DMS 273 (cell line): Measurements from ENCODE around the gene IFT88.

ENCODE experiments used
- DNase-seq: peaks from one replicate; lab custom pipeline; 2025; ENCODE audit not compliant: unreplicated experiment; lab: John Stamatoyannopoulos, UW

IFT88 gene

DNA sequence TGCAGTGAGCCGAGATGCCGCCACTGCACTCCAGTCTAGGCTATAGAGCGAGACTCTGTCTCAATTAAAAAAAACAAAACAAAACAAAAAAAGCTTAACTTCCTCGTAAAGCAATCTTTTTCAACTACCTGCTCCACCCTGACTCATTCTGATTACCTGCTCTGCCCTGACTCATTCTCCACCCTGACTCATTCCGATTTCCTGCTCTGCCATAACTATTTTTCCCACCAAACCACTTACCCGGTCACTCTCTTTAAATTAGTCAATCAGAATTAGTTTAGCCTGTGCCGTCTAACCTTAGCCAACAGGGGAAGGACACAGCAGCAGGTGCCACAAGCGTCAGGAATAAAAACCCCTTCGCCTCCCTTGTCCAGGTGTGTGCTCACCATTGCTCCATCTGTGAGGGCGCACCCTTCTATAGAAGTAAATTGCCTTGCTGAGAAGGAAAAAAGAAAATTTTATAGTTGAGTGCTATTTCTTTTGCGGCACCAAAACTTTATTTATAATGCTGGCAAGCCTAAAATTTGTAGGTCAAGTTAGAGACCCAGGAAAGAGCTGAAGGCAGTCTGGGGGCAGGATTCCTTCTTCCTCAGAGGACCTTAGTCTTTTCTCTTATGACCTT, 1.7 kb upstream of the IFT88 start:
- no peak for DNase-seq

DNA sequence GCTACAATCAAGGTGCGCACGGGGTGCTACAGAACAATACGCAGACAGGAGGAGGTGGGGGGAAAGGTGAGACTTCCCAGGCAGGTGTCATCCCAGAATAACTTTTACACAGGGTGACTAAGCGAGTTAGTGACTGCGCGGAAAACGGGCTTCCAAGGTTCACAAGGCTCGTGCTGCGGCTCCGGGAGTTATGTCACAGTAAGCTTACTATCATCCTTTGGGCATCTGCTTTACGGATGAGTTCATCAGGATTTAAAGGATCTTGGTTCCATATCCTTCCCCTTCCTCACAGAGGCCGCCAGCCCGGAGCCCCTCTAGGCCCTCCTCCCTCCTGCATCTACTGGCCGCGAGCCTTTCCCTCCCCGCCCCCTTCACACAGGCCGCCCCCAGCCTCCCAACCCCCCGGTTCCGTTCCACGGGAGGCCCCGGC, 474 bp upstream of the IFT88 start:
- peak; percentile 85 for DNase-seq

DNA sequence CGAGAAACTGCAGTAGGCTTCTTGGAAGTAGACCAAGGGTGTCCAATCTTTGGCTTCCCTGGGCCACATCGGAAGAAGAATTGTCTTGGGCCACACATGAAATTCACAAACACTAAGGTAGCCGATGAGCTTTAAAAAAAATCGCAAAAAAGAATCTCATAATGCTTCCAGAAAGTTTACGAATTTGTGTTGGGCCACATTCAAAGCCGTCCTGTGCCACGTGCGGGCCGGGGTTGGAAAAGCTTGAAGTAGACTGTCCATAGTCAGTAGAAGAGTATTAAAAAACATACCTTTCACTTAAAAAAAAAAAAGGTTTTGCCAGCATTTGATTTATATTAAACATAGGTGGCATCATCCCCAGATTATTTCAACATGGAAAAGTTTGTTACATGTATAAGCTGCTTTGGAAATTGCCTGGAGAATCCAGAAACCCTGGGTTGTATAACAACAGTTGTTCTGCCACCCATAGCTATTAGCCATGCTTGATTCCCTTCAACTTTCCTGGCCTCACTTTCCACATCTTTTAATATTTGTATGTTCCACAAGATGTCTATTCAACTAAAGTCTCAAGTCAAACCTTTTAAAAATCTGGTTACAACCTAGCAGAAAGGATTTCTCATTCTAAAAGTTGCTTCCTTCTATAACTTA, 1.0 kb downstream of the IFT88 start:
- peak; percentile 27 for DNase-seq

- no peak for DNase-seq
Measured at GRCh38 chr13:20570517-20570916, 3.6 kb downstream of the IFT88 start.

DNA sequence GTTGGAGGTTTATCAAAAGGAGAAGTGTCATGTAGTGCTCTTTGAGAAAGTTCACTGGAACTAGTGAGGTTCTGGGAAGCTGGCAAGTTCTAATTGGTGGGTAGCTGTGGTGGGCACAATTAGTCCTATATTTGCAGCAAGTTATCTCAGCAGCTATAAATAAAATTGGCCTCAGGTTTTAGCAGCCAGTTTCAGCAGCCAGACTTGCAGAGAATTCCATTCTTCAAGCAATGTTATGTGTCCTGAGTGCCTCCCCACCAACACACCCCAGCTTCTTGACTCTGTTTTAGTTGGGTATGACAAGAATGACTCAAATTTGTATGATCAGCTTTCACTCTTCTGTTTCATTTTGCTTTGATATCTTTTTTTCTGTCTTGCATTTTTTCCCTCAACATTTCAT, 4.7 kb downstream of the IFT88 start:
- no peak for DNase-seq

GRCh38 chr13:20573186-20573585, 6.2 kb downstream of the IFT88 start:
- no peak for DNase-seq

DNA sequence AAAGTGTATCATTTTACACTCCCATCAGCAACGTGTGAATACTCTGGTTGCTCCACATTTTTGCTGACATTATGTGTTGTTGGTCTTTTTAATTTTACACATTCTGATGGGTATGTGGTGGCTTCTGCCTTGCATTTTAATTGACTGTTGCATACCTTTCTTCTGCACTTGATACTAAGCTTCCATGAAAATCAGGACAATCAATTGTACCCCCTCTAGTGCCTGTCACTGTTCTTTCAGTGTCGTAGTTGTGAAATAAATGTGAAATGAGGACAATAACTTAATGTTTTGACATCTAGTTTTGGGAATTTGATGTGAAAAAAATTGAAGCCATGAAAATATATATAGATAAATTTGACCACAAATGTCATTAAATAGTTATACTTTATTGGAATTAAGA, 6.7 kb downstream of the IFT88 start:
- DNase-seq = no peak

DNA sequence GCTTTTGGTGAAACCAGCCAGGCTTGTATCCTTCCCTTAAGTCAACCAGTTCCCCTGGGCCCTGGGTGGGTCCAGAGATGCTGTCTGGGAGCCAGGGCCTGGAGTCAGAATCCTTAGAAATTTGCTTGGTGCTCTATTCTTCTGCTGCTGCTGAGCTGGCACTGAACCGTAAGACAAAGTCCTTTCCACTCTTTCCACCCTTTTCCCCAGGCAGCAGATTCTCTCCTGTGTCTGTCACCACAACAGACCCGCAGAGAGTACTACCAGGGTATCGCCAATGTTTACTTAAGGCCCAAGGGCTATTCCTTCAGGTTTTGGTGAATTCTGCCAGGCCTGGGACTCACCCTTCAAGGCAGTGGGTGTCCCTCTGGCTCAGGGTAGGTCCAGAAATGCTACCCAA, 12.2 kb downstream of the IFT88 start:
- no peak for DNase-seq

DNA sequence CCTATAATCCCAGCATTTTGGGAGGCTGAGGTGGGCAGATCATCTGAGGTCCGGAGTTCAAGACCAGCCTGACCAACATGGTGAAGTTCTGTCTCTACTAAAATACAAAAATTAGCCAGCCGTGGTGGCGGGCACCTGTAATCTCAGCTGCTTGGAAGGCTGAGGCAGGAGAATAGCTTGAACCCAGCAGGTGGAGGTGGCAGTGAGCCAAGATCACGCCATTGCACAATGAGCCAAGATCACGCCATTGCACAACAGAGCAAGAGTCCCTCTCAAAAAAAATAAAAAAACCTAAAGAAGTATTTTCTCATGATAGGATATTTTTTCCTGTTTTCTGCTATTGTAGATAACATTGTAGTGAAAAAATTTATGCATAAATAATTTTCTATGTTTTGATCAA, 13.3 kb downstream of the IFT88 start:
- DNase-seq = no peak

DNA sequence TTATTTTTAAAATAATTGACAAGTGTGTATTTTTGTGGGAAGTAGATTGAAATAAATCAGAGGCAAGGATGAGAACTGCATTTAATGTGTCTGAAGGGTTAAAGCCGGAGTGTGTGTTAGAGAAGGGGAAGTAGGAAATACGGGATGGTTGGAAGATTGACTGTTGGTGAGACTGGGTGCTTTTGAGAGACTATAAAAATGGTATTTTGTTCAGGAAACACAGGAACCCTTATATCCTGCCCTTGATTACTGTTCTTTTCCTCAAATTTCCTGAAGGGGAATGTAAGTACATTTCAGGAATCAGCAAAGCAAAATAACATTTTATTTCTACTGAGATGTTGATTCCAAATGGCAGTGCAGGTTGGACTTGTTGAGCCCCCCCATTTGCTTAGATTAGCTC, 15.1 kb downstream of the IFT88 start:
- DNase-seq = no peak

- no peak for DNase-seq
Measured at GRCh38 chr13:20583803-20584293, 16.9 kb downstream of the IFT88 start.

DNA sequence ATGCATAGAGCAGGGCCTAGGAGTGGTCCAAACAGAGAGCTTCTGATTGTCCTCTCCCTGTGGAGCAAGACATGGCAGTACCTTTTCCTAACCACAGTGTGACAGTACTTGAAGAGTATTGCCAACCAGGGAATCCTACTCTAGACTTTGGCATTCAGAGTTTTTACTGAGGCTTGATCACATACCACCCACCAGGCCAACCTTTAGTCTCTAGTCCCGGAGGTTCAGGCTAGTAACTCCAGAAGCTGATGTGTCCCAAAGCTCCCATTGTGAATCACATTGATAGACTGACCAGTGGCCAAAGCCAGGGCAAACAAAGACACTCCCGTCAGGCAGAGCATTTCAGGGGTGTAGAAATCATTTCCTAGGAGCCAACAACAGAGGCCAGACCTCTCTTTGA, 18.4 kb downstream of the IFT88 start:
- no peak for DNase-seq

- DNase-seq = no peak
Measured at GRCh38 chr13:20588529-20589110, 21.7 kb downstream of the IFT88 start.

GRCh38 chr13:20590561-20590960, 23.6 kb downstream of the IFT88 start:
- DNase-seq = no peak

GRCh38 chr13:20592606-20593005, 25.6 kb downstream of the IFT88 start:
- no peak for DNase-seq

GRCh38 chr13:20594280-20594679, 27.3 kb downstream of the IFT88 start:
- DNase-seq = no peak

DNA sequence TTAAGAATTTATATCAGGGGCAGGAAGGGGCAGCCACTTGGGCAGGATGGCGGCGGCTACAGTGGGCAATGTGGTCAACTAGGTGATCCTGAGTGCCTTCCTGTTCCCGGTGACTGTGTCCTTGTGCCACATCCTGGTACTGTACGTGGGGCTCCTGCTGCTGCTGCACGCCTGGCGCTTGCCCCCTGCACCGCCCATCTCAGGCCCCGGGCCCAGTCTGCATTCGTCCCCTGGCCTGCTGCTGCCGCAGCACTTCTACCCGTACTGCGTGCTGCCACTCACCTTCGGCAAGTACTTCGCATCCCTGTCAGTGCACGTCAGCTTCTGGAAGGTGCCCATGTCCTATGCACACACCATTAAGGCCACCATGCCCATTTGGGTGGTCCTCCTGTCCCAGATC, 40.1 kb downstream of the IFT88 start:
- no peak for DNase-seq

DNA sequence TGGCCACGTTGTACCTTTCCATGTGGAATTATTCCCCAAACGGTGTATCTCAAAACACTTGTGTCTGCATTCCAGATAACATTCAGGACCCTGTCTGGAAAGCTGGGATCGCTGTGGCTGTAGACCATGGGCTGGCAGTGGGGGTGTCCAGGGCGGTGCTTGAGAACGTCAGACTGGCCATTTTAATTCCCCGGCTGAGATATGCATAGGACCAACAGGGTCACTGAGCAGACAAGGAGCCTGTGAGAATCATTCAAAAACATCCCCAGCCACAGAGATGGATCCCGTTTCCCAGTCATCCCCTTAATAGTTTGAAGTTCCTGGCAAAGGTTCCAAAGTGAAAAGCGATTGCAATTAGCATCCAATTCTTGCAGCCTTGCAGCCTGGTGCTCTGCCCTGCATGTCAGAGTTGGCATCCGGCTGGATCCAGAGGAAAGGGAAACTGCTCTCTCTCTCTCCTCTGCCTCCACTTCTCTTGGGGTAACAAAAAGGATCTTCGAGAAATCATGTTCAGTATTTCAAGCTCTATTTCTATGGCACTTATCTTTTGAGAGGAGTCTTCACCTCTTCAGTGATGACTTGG, 41.6 kb downstream of the IFT88 start:
- no peak for DNase-seq

DNA sequence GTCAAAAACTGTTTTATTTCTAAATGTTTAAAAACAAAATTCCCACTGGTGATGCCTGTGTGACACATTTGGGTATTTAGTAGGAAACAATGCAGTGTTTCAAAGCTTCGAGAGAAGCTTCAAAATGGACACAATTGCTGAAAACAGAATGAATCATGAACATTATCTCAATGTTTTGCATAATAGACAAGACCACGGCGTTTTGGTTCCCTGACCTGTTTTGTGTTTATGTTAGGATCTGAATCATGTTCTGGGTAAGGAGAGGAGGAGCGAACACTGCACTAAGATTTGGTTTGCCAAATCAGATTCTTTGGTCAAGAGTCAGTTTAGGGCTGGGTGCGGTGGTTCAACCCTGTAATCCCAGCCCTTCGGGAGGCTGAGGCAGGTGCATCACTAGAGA, 42.2 kb downstream of the IFT88 start:
- DNase-seq = no peak

- DNase-seq = no peak
Measured at GRCh38 chr13:20610006-20610405, 43.0 kb downstream of the IFT88 start.

DNA sequence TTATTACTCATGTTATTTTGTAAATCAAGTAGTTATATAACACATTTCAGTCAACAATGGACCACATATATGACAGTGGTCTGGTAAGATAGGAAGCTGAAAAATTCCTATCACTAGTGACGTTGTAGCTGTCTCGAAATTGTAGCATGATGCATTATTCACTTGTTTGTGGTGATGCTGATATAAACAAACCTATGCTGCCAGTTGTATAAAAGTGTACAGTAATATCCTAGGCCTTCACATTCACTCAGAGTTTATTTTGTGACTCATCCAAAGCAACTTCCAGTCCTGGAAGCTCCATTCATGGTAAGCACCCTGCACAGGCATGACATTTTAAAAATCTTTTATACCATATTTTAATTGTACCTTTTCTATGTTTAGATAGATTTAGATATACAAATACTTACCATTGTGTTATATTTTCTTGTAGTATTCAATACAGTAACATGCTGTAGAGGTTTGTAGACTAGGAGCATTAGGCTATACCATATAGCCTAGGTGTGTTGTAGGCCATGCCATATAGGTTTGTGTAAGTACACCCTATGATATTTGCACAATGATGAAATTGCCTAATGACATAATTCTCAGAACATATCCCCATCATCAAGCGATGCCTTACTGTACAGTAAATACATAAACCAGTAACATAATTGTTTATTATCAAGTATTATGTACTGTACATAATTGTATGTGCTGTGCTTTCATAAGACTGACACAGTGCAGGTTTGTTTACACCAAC, 49.3 kb downstream of the IFT88 start:
- DNase-seq = no peak

- DNase-seq = no peak
Measured at GRCh38 chr13:20623000-20623399, 56.0 kb downstream of the IFT88 start.
